IMR-90 (cell line): ENCODE measurements around the gene CDK18. TPM values are rescaled to one million over a fixed set of nuclear protein-coding genes. Genes with fewer than 3 reads are reported as not detected.

Source experiments
- ATAC-seq: fragments of 200-7000 bp; cut with Tn5 transposase; 2 replicates; pipeline ENCODE4 v1.9.1; 2020; ENCODE audit warnings: low read depth, mild to moderate bottlenecking, moderate library complexity
- BruUV-seq: library from RNA; stranded (reverse); fragments of 400-500 nt; replicated peaks from 2 replicates; lab custom pipeline; 2021; lab: Mats Ljungman, UMichigan
- CTCF ChIA-PET: fragments of 300-600 bp; formaldehyde crosslinking; extraction: SDS; loops from one replicate; lab custom pipeline; 2021; ENCODE audit warnings: antibody characterized with exemption; lab: Yijun Ruan, JAX
- POLR2A ChIA-PET: fragments of 300-600 bp; sonication (Branson Sonifier 250); formaldehyde crosslinking; loops from one replicate; lab custom pipeline; 2022; ENCODE audit warnings: antibody characterized with exemption; ENCODE audit not compliant: unreplicated experiment; lab: Charles Lee
- DNase-seq: peaks from one replicate; pipeline ENCODE4 v3.0.0; 2013
- H2AFZ ChIP-seq: replicated peaks from 2 replicates; pipeline ENCODE3; 2013; ENCODE audit warnings: low read length, mild to moderate bottlenecking; ENCODE audit not compliant: poor library complexity
- H2AK5ac ChIP-seq: 2 replicates; pipeline ENCODE4 v1.6.1; 2013; ENCODE audit warnings: low read depth, low read length, inconsistent platforms
- H2AK9ac ChIP-seq: replicated peaks from 2 replicates; pipeline ENCODE3; 2013; ENCODE audit warnings: mild to moderate bottlenecking, low read depth, low read length, moderate library complexity; ENCODE audit not compliant: poor library complexity
- H2BK120ac ChIP-seq: 2 replicates; pipeline ENCODE4 v1.6.1; 2013; ENCODE audit warnings: low read depth, low read length, inconsistent platforms
- H2BK15ac ChIP-seq: 3 replicates; pipeline ENCODE4 v1.6.1; 2013; ENCODE audit warnings: low read depth, low read length, inconsistent platforms
- H2BK20ac ChIP-seq: 2 replicates; pipeline ENCODE4 v1.6.1; 2013; ENCODE audit warnings: low read depth, mild to moderate bottlenecking, inconsistent platforms, low read length, moderate library complexity
- H2BK5ac ChIP-seq: 2 replicates; pipeline ENCODE4 v1.6.1; 2013; ENCODE audit warnings: mild to moderate bottlenecking, low read depth, low read length, inconsistent platforms; ENCODE audit not compliant: poor library complexity, severe bottlenecking
- H3K14ac ChIP-seq: replicated peaks from 2 replicates; pipeline ENCODE4 v1.6.1; 2013; ENCODE audit warnings: low read depth, low read length, inconsistent platforms
- H3K18ac ChIP-seq: 2 replicates; pipeline ENCODE4 v1.6.1; 2013; ENCODE audit warnings: low read depth, low read length, control low read depth
- H3K23ac ChIP-seq: 2 replicates; pipeline ENCODE4 v1.6.1; 2013; ENCODE audit warnings: low read depth, low read length, inconsistent platforms
- H3K27ac ChIP-seq: 2 replicates; pipeline ENCODE4 v1.5.1; 2013; ENCODE audit warnings: mild to moderate bottlenecking, control low read depth, low read length; ENCODE audit not compliant: insufficient read depth
- H3K27me3 ChIP-seq: 2 replicates; pipeline ENCODE4 v1.6.1; 2013; ENCODE audit warnings: low read length; ENCODE audit not compliant: control insufficient read depth, insufficient read depth
- H3K36me3 ChIP-seq: 2 replicates; pipeline ENCODE4 v1.6.1; 2013; ENCODE audit warnings: low read length, mixed read lengths; ENCODE audit not compliant: control insufficient read depth, insufficient read depth
- H3K4ac ChIP-seq: 2 replicates; pipeline ENCODE4 v1.6.1; 2013; ENCODE audit warnings: low read depth, low read length, inconsistent platforms
- H3K4me1 ChIP-seq: 2 replicates; pipeline ENCODE4 v1.6.1; 2013; ENCODE audit warnings: low read length, mixed read lengths; ENCODE audit not compliant: control insufficient read depth, insufficient read depth
- H3K4me2 ChIP-seq: 2 replicates; pipeline ENCODE4 v1.6.1; 2013; ENCODE audit warnings: low read depth, mild to moderate bottlenecking, control low read depth, low read length, moderate library complexity
- H3K4me3 ChIP-seq: 2 replicates; pipeline ENCODE4 v1.5.1; 2013; ENCODE audit warnings: low read depth, mild to moderate bottlenecking, control low read depth, low read length, moderate library complexity; ENCODE audit not compliant: insufficient read depth
- H3K56ac ChIP-seq: 2 replicates; pipeline ENCODE4 v1.6.1; 2013; ENCODE audit warnings: low read length, inconsistent platforms; ENCODE audit not compliant: insufficient read depth; ENCODE audit errors: extremely low read depth
- H3K79me1 ChIP-seq, 2 experiments: 2 replicates each; pipeline ENCODE4 v1.6.1; 2013; ENCODE audit warnings: low read length in 2 of 2, inconsistent platforms in 1 of 2, low read depth in 1 of 2
- H3K9ac ChIP-seq: 2 replicates; pipeline ENCODE4 v1.6.1; 2013; ENCODE audit warnings: low read depth, low read length, control low read depth
- H3K9me1 ChIP-seq: 2 replicates; pipeline ENCODE4 v1.6.1; 2013; ENCODE audit warnings: low read length, inconsistent platforms; ENCODE audit not compliant: insufficient read depth
- H3K9me3 ChIP-seq: 2 replicates; pipeline ENCODE4 v1.6.1; 2013; ENCODE audit warnings: low read length; ENCODE audit not compliant: control insufficient read depth, insufficient read depth
- H4K20me1 ChIP-seq: 2 replicates; pipeline ENCODE4 v1.6.1; 2013; ENCODE audit warnings: low read length, inconsistent platforms; ENCODE audit not compliant: insufficient read depth
- H4K5ac ChIP-seq: 2 replicates; pipeline ENCODE4 v1.6.1; 2013; ENCODE audit warnings: mild to moderate bottlenecking, low read depth, low read length, control low read depth
- H4K8ac ChIP-seq, 2 experiments: 2 replicates each; pipeline ENCODE4 v1.6.1; 2013; ENCODE audit warnings: low read depth in 2 of 2, low read length in 2 of 2, control low read depth in 1 of 2, inconsistent platforms in 1 of 2
- H4K91ac ChIP-seq: 2 replicates; pipeline ENCODE4 v1.6.1; 2013; ENCODE audit warnings: low read depth, low read length, inconsistent platforms; ENCODE audit not compliant: insufficient read depth
- BHLHE40 ChIP-seq: fragments of 150-350 bp; IDR thresholded peaks from 2 replicates; pipeline ENCODE4 v1.6.1; 2016; ENCODE audit warnings: mild to moderate bottlenecking, low read depth, low read length
- ELK1 ChIP-seq: fragments of 150-350 bp; IDR thresholded peaks from 2 replicates; pipeline ENCODE4 v1.6.1; 2016; ENCODE audit warnings: low read depth, mild to moderate bottlenecking, low read length, moderate library complexity, borderline replicate concordance
- FOS ChIP-seq: fragments of 150-350 bp; IDR thresholded peaks from 2 replicates; pipeline ENCODE4 v1.6.1; 2016; ENCODE audit warnings: low read depth, low read length
- MAFK ChIP-seq: IDR thresholded peaks from 2 replicates; pipeline ENCODE4 v1.6.1; 2012; ENCODE audit warnings: low read depth, low read length, improper control_type of control experiment
- MAZ ChIP-seq: IDR thresholded peaks from 2 replicates; pipeline ENCODE4 v1.6.1; 2012; ENCODE audit warnings: low read depth, mild to moderate bottlenecking, low read length, improper control_type of control experiment, moderate library complexity, borderline replicate concordance
- MXI1 ChIP-seq: IDR thresholded peaks from 2 replicates; pipeline ENCODE4 v1.6.1; 2012; ENCODE audit warnings: low read depth, mild to moderate bottlenecking, low read length, moderate library complexity, borderline replicate concordance
- RAD21 ChIP-seq: IDR thresholded peaks from 2 replicates; pipeline ENCODE4 v1.6.1; 2012; ENCODE audit warnings: low read length, improper control_type of control experiment
- RCOR1 ChIP-seq: IDR thresholded peaks from 2 replicates; pipeline ENCODE4 v1.6.1; 2012; ENCODE audit warnings: mild to moderate bottlenecking, low read length, improper control_type of control experiment; ENCODE audit not compliant: insufficient replicate concordance
- RFX5 ChIP-seq: IDR thresholded peaks from 2 replicates; pipeline ENCODE4 v1.8.0; 2012; ENCODE audit warnings: low read depth, mild to moderate bottlenecking, low read length, moderate library complexity
- SMC3 ChIP-seq: fragments of 150-350 bp; IDR thresholded peaks from 2 replicates; pipeline ENCODE4 v1.6.1; 2016; ENCODE audit warnings: low read depth, mild to moderate bottlenecking, antibody characterized with exemption, low read length, moderate library complexity
- WGBS, 2 experiments: methylation state at CpG; one replicate each; pipeline versions ENCODE4 v1.1.5 to v1.1.7; 2013; ENCODE audit warnings: missing lambda C conversion rate in 2 of 2; ENCODE audit not compliant: insufficient read length in 1 of 2; ENCODE audit errors: extremely low coverage in 2 of 2; 5-methylcytosine and 5-hydroxymethylcytosine counted together
- dilution Hi-C: fragments of 300-500 bp; cut with HindIII; formaldehyde crosslinking; loops from one replicate; pipeline ENCODE4 v1.14.3; 2018; ENCODE audit warnings: low sequenced_read_pairs; ENCODE audit not compliant: unreplicated experiment
- in situ Hi-C: fragments of 300-500 bp; cut with MboI; formaldehyde crosslinking; loops from 3 replicates; pipeline ENCODE4 v1.14.3; 2019; ENCODE audit warnings: low sequenced_read_pairs, inconsistent platforms, mixed read lengths
- intact Hi-C: fragments of 100-400 bp; cut with micrococcal nuclease; formaldehyde crosslinking; loops from 2 replicates; pipeline ENCODE4 v1.10.0; 2022
- polyA plus RNA-seq, 3 experiments: library from polyadenylated mRNA; depleted of rRNA; stranded (reverse); fragments of >200 nt; gene quantifications; 2 replicates each; pipeline ENCODE4 v1.2.3, GENCODE V29; 2012; ENCODE audit warnings: low replicate concordance in 1 of 3
- total RNA-seq: library from RNA; depleted of rRNA; stranded (reverse); fragments of >200 nt; gene quantifications from 2 replicates; pipeline ENCODE4 v1.2.3, GENCODE V29; 2012

The CDK18 gene
- total and polyA plus RNA-seq, 2 of the 4 experiments (the other 2 are of a cell fraction): 0.18 to 0.48 TPM

DNA sequence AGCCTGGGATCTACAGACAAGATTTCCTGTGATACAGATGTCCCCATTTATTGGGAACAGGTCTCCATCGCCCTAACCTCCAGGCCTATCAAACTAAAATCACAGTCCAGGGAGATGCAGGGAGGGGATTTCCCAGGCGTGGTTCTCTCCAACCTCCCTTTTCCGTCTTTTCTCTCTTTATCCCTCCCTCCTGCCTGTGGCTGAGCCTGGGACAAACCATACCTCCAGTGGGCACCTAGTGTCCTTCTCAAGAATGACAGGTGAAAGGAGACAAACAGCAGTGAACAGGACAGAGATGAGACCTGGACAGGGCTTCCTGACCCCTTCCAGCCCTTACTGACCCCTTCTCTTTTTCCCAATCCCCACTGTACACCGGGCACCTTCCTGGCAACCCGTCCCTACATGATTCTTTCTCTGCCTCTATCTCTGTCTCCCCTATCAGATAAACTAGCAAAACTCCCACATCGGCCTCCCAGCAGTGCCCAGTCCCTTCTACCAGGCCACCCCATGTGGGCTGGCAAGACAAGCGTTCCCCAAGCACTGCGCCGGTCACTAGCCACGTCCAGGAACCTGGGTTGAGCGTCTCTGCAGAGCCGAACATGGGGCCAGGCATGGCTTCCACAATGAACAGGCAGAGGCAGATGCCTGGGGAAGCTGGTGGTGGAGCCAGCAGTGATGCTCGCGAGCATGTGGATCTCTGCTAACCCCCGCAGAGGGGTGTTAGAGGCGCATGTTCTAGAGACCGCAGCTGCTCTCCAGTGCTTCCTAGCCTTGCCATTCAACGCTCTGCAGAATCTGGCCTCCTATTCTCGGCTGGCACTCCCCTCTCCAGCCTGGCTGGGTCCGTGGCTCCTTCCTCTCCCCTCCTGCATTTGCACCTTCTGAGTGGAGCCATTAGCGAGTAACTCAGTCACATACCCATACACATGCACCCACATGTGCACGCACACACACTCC, 72.6 kb downstream of the CDK18 start:
- Histone ChIP-seq H4K91ac (no peak overlapping the region), H2AFZ (peak overlapping the region; percentile 23), H3K23ac (0 out of 2 replicates have a peak overlapping the region, but pooled peaks have one; percentile 9), H3K4me3 (no peak overlapping the region), H3K36me3 (no peaks in the 10 kb centered on the region), H3K9me1 (peaks cover 3% of the 10 kb centered on the region; the same call in 1 of the 2 replicates), H3K79me1 (no peaks in the 10 kb centered on the region), H2BK15ac (no peak overlapping the region), H4K8ac (no peak overlapping the region), H3K9ac (no peak overlapping the region), H4K5ac (no peak overlapping the region), H3K56ac (no peak overlapping the region), H2BK20ac (no peak overlapping the region), H3K14ac (no peak overlapping the region), H2BK5ac (no peak overlapping the region), H3K9me3 (no peaks in the 10 kb centered on the region), H3K27ac (no peak overlapping the region), H3K4me1 (peaks cover 6% of the 10 kb centered on the region; the same call in 1 of the 2 replicates), H3K4ac (no peak overlapping the region), H4K20me1 (no peaks in the 10 kb centered on the region; the same call in 1 of the 2 replicates), H3K27me3 (peaks cover 86% of the 10 kb centered on the region), H2AK5ac (no peak overlapping the region), H2AK9ac (peak overlapping the region; percentile 24), H3K4me2 (no peak overlapping the region), H3K18ac (no peak overlapping the region), H2BK120ac (no peak overlapping the region)
- no peak for TF ChIP-seq FOS
- no peak for TF ChIP-seq SMC3
- TF ChIP-seq RCOR1: no peak
- no peak for TF ChIP-seq MAFK
- no peak for TF ChIP-seq MXI1
- no peak for TF ChIP-seq RFX5
- no peak for TF ChIP-seq RAD21
- TF ChIP-seq BHLHE40: no peak
- no peak for TF ChIP-seq MAZ
- no peak for TF ChIP-seq ELK1
- WGBS, 2 experiments: 48% methylated on average over 9 of the region's 22 CpGs; no CpG with 5 or more reads in 1 of the 2 experiments
- POLR2A ChIA-PET: no interaction called here
- intact Hi-C loops (no loop called here), dilution Hi-C loops (no loop called here), in situ Hi-C loops (no loop called here)
- DNase-seq (no peak), ATAC-seq (no peak)
- BruUV-seq: no TSS peak
- CTCF ChIA-PET: interaction anchor here (1.6 kb wide), 1 partner anchor 48 kb away, joined by 6 read pairs; no protein-coding TSS in a partner anchor
